IMR-90 (cell line): ENCODE data around the gene ERP27.

Experiments
- CTCF ChIP-seq: conservative IDR thresholded peaks from 2 replicates; pipeline ENCODE4 v1.5.1; 2012; ENCODE audit warnings: mild to moderate bottlenecking, low read depth, low read length, improper control_type of control experiment
- FOS ChIP-seq: fragments of 150-350 bp; IDR thresholded peaks from 2 replicates; pipeline ENCODE4 v1.6.1; 2016; ENCODE audit warnings: low read depth, low read length
- POLR2A ChIP-seq: IDR thresholded peaks from 2 replicates; pipeline ENCODE4 v1.6.1; 2012; ENCODE audit warnings: mild to moderate bottlenecking, low read depth, low read length
- RCOR1 ChIP-seq: IDR thresholded peaks from 2 replicates; pipeline ENCODE4 v1.6.1; 2012; ENCODE audit warnings: mild to moderate bottlenecking, low read length, improper control_type of control experiment; ENCODE audit not compliant: insufficient replicate concordance
- RFX5 ChIP-seq: IDR thresholded peaks from 2 replicates; pipeline ENCODE4 v1.8.0; 2012; ENCODE audit warnings: low read depth, mild to moderate bottlenecking, low read length, moderate library complexity
- TF ChIP-seq, protein P1 (sequence below): fragments of 150-350 bp; IDR thresholded peaks from 2 replicates; pipeline ENCODE4 v1.6.1; 2017; ENCODE audit warnings: mild to moderate bottlenecking, antibody characterized with exemption, low read length, low read depth

- no peak for TF ChIP-seq POLR2A
- TF ChIP-seq, protein P1, sequence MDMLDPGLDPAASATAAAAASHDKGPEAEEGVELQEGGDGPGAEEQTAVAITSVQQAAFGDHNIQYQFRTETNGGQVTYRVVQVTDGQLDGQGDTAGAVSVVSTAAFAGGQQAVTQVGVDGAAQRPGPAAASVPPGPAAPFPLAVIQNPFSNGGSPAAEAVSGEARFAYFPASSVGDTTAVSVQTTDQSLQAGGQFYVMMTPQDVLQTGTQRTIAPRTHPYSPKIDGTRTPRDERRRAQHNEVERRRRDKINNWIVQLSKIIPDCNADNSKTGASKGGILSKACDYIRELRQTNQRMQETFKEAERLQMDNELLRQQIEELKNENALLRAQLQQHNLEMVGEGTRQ: no peak
- peak; percentile 35 for TF ChIP-seq CTCF
- TF ChIP-seq RFX5: no peak
- TF ChIP-seq FOS: no peak
- no peak for TF ChIP-seq RCOR1
Measured at GRCh38 chr12:14930299-14930698, 8.0 kb downstream of the ERP27 start.
